ENCODE data around the gene PNPLA1. TPM values are rescaled to one million over a fixed set of nuclear protein-coding genes. Genes with fewer than 3 reads are reported as not detected.

The PNPLA1 gene
- total RNA-seq, 1 donor from 2014 or later: not detected

- H3K4me1 Mint-ChIP-seq: peaks cover 17% of the 10 kb centered on the region
- peaks cover 4% of the 10 kb centered on the region for H3K9me3 Mint-ChIP-seq
- no peak for TF ChIP-seq EZH2phosphoT487 (IDR thresholded peaks at IDR 0.05)
- TF ChIP-seq EZH2 (IDR thresholded peaks at IDR 0.05): no peak
- TF ChIP-seq, protein P1, sequence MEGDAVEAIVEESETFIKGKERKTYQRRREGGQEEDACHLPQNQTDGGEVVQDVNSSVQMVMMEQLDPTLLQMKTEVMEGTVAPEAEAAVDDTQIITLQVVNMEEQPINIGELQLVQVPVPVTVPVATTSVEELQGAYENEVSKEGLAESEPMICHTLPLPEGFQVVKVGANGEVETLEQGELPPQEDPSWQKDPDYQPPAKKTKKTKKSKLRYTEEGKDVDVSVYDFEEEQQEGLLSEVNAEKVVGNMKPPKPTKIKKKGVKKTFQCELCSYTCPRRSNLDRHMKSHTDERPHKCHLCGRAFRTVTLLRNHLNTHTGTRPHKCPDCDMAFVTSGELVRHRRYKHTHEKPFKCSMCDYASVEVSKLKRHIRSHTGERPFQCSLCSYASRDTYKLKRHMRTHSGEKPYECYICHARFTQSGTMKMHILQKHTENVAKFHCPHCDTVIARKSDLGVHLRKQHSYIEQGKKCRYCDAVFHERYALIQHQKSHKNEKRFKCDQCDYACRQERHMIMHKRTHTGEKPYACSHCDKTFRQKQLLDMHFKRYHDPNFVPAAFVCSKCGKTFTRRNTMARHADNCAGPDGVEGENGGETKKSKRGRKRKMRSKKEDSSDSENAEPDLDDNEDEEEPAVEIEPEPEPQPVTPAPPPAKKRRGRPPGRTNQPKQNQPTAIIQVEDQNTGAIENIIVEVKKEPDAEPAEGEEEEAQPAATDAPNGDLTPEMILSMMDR (IDR thresholded peaks at IDR 0.05): no peak
- peak overlapping the region; percentile 34 for H3K27ac Mint-ChIP-seq
- Histone ChIP-seq H2AFZ (replicated peaks) (no peak overlapping the region), H3K4me1 (peaks cover 8% of the 10 kb centered on the region), H4K20me1 (ENCODE audit: low read depth) (no peaks in the 10 kb centered on the region), H3K36me3 (no peaks in the 10 kb centered on the region), H3K4me3 (no peak overlapping the region), H3K9me3 (ENCODE audit: low read depth) (no peaks in the 10 kb centered on the region), H3F3A (ENCODE audit: low read depth) (no peaks in the 10 kb centered on the region), H3K27me3 (no peaks in the 10 kb centered on the region), H3K27ac (no peak overlapping the region), H3K4me2 (no peak overlapping the region), H3K79me2 (ENCODE audit: low read depth) (no peaks in the 10 kb centered on the region), H3K9ac (no peak overlapping the region)
- peaks cover 6% of the 10 kb centered on the region for H3K27me3 Mint-ChIP-seq (ENCODE audit: insufficient read depth, low read depth)
- peaks cover 1% of the 10 kb centered on the region for H3K36me3 Mint-ChIP-seq
- no peak for DNase-seq (ENCODE audit: low spot score)
- no peak overlapping the region for H3K4me3 Mint-ChIP-seq
These were observed 88.0 kb downstream of the PNPLA1 start for GRCh38 chr6:36357872-36358225.

Other genes with a start within 250 kb of the PNPLA1 start
- gene SLC26A8, start 245.4 kb upstream of the PNPLA1 start, total RNA-seq (ENCODE audit: low replicate concordance): 0.13 and 0.25 TPM in 2 replicates
- gene MAPK14, start 242.3 kb upstream of the PNPLA1 start, total RNA-seq (ENCODE audit: low replicate concordance): 60.8 and 65.0 TPM in 2 replicates
- 0.13 and 1.1 TPM in 2 replicates for gene MAPK13, start 139.5 kb upstream of the PNPLA1 start, total RNA-seq (ENCODE audit: low replicate concordance)
- gene BRPF3, start 73.3 kb upstream of the PNPLA1 start, total RNA-seq (ENCODE audit: low replicate concordance): 14.1 and 25.6 TPM in 2 replicates
- gene BNIP5, start 66.8 kb downstream of the PNPLA1 start, total RNA-seq (ENCODE audit: low replicate concordance): not detected in 2 replicates
- gene ETV7, start 117.6 kb downstream of the PNPLA1 start, total RNA-seq (ENCODE audit: low replicate concordance): 0.09 and 0.11 TPM in 2 replicates
- gene PXT1, start 172.8 kb downstream of the PNPLA1 start, total RNA-seq (ENCODE audit: low replicate concordance): not detected in 2 replicates
- 37.7 and 41.3 TPM in 2 replicates for gene KCTD20, start 172.9 kb downstream of the PNPLA1 start, total RNA-seq (ENCODE audit: low replicate concordance)

All from neural progenitor cell (in vitro differentiated cells).